ENCODE data around the gene TRIM65. TPM values are rescaled to one million over a fixed set of nuclear protein-coding genes. Genes with fewer than 3 reads are reported as not detected.

TRIM65 gene
- total and polyA plus RNA-seq, 2 of the 4 experiments (the other 2 are of a cell fraction) = 7.9 to 10.6 TPM

DNA sequence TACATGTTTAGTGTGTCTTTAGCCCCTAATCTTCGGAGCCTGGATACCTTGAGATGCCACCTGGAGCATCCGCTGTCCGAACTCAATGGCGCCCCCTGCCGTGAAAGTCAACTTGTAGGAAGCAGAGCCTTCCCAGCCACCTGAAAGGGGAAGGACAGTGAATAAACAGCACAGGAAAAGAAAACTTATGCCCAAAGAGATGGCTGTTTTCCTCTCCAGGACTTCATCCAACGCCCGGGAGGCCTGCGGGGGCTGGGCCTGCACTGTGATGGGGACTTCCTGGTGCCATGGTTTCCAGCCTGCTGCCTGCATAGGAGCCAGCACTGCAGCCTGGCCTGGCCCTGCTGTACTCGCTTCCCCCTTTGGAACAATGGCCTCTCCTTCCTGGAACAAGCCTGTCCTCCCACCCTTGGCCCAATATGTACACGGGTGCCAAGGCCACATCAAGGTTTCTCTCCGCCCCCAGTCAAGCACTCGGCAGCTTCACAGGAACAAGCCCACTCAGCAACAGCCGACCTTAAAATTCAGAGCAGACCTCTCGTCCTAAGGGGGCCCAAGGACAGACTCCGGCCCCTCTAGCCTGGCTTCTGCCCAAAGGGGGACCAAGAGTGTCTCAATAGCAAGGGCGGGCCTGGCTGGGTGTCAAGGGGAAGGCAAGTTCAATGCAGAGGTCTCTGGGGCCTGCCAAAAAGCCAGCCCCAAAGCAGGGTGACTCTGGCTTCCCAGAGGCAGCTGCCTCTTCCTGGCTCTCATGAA, 48.0 kb downstream of the TRIM65 start:
- TF ChIP-seq, protein P1, sequence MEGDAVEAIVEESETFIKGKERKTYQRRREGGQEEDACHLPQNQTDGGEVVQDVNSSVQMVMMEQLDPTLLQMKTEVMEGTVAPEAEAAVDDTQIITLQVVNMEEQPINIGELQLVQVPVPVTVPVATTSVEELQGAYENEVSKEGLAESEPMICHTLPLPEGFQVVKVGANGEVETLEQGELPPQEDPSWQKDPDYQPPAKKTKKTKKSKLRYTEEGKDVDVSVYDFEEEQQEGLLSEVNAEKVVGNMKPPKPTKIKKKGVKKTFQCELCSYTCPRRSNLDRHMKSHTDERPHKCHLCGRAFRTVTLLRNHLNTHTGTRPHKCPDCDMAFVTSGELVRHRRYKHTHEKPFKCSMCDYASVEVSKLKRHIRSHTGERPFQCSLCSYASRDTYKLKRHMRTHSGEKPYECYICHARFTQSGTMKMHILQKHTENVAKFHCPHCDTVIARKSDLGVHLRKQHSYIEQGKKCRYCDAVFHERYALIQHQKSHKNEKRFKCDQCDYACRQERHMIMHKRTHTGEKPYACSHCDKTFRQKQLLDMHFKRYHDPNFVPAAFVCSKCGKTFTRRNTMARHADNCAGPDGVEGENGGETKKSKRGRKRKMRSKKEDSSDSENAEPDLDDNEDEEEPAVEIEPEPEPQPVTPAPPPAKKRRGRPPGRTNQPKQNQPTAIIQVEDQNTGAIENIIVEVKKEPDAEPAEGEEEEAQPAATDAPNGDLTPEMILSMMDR (conservative IDR thresholded peaks at IDR 0.05; ENCODE audit: low read depth, low read length) = peak; percentile 59
- TF ChIP-seq RCOR1 (IDR thresholded peaks at IDR 0.05; ENCODE audit: insufficient replicate concordance, low read length) (no peak), MAFK (IDR thresholded peaks at IDR 0.05; ENCODE audit: low read depth, low read length) (no peak), RAD21 (IDR thresholded peaks at IDR 0.05; ENCODE audit: low read length) (peak; percentile 32; the same call in 1 of the 2 replicates), SMC3 (IDR thresholded peaks at IDR 0.05; ENCODE audit: low read depth, low read length) (peak; percentile 37)
- Histone ChIP-seq H3K4me2 (ENCODE audit: low read depth, low read length) (no peak overlapping the region), H3K9me1 (ENCODE audit: insufficient read depth, low read length) (0 out of 2 replicates have a peak, but pooled peaks cover 4% of the 10 kb centered on the region), H2BK20ac (ENCODE audit: low read depth, low read length) (no peak overlapping the region), H3K27ac (ENCODE audit: insufficient read depth, low read length) (no peak overlapping the region), H4K20me1 (ENCODE audit: insufficient read depth, low read length) (peaks cover 7% of the 10 kb centered on the region), H2BK120ac (ENCODE audit: low read depth, low read length) (no peak overlapping the region), H3K4me3 (ENCODE audit: insufficient read depth, low read depth, low read length) (no peak overlapping the region), H3K9ac (ENCODE audit: low read depth, low read length) (no peak overlapping the region), H2BK15ac (ENCODE audit: low read depth, low read length) (no peak overlapping the region), H2AK5ac (ENCODE audit: low read depth, low read length) (no peak overlapping the region; the same call in 1 of the 2 replicates), H3K4ac (ENCODE audit: low read depth, low read length) (no peak overlapping the region), H4K91ac (ENCODE audit: insufficient read depth, low read depth, low read length) (no peak overlapping the region), H3K9me3 (ENCODE audit: control insufficient read depth, insufficient read depth, low read length) (no peaks in the 10 kb centered on the region), H3K18ac (ENCODE audit: low read depth, low read length) (no peak overlapping the region), H4K8ac (ENCODE audit: low read depth in 2 of 2, low read length in 2 of 2) (no peak overlapping the region), H3K4me1 (ENCODE audit: control insufficient read depth, insufficient read depth, low read length) (peaks cover 10% of the 10 kb centered on the region), H3K23ac (ENCODE audit: low read depth, low read length) (no peak overlapping the region), H2AK9ac (replicated peaks; ENCODE audit: low read depth, low read length, poor library complexity) (no peak overlapping the region), H3K56ac (ENCODE audit: extremely low read depth, insufficient read depth, low read length) (no peak overlapping the region), H3K14ac (replicated peaks; ENCODE audit: low read depth, low read length) (no peak overlapping the region), H3K79me1 (ENCODE audit: low read depth in 1 of 2, low read length in 2 of 2) (peaks cover 6 to 18% of the 10 kb centered on the region in 2 experiments; a peak in 3 of 4 replicates), H2BK5ac (ENCODE audit: low read depth, low read length, poor library complexity, severe bottlenecking) (no peak overlapping the region), H4K5ac (ENCODE audit: low read depth, low read length) (no peak overlapping the region), H3K36me3 (ENCODE audit: control insufficient read depth, insufficient read depth, low read length) (peaks cover 52% of the 10 kb centered on the region), H2AFZ (replicated peaks; ENCODE audit: low read length, poor library complexity) (no peak overlapping the region), H3K27me3 (ENCODE audit: control insufficient read depth, insufficient read depth, low read length) (no peaks in the 10 kb centered on the region)
- ATAC-seq (ENCODE audit: low read depth) (no peak), DNase-seq (peak; percentile 32)
- dilution Hi-C loops (cut with HindIII; ENCODE audit: low sequenced_read_pairs, unreplicated experiment) = no loop called here
- ChIA-PET POLR2A (ENCODE audit: unreplicated experiment) (no interaction called here), CTCF (no interaction called here)
- 80% methylated on average over 2 of the region's 16 CpGs; no CpG with 5 or more reads in 1 of the 2 experiments for WGBS, 2 experiments (ENCODE audit: extremely low coverage in 2 of 2, insufficient read length in 1 of 2)
- BruUV-seq (replicated peaks) = no TSS peak
- in situ Hi-C loops (cut with MboI; ENCODE audit: low sequenced_read_pairs) = no loop called here
- intact Hi-C loops (cut with micrococcal nuclease) = no loop called here

Data from IMR-90 (cell line).